Measurements from ENCODE around the gene UMAD1.
"Not testable (repeated sequence)": the region's sequence is repeated elsewhere in the genome, so short reads cannot be mapped to it uniquely, and the experiment has no call there.

DNA sequence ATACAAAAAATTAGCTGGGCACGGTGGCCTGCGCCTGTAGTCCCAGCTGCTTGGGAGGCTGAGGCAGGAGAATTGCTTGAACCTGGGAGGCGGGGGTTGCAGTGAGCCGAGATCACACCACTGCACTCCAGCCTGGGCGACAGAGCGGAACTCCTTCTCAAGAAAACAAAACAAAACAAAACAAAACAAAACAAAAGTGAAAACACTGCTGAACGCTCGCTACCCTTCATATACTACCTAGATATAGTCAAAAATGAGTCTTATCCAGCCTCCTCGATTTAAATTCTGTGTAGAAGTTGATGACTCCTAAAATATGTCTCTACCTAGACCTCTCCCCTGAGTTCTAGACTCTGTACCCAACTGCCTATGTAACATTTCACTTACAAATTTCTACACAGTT is 164.3 kb downstream of the UMAD1 start:
- not testable (repeated sequence) for TF ChIP-seq POLR2A (IDR thresholded peaks at IDR 0.05; ENCODE audit: low read depth); POLR2AphosphoS5 (IDR thresholded peaks at IDR 0.05); EP300 (IDR thresholded peaks at IDR 0.05)
- TF ChIP-seq, protein P1, sequence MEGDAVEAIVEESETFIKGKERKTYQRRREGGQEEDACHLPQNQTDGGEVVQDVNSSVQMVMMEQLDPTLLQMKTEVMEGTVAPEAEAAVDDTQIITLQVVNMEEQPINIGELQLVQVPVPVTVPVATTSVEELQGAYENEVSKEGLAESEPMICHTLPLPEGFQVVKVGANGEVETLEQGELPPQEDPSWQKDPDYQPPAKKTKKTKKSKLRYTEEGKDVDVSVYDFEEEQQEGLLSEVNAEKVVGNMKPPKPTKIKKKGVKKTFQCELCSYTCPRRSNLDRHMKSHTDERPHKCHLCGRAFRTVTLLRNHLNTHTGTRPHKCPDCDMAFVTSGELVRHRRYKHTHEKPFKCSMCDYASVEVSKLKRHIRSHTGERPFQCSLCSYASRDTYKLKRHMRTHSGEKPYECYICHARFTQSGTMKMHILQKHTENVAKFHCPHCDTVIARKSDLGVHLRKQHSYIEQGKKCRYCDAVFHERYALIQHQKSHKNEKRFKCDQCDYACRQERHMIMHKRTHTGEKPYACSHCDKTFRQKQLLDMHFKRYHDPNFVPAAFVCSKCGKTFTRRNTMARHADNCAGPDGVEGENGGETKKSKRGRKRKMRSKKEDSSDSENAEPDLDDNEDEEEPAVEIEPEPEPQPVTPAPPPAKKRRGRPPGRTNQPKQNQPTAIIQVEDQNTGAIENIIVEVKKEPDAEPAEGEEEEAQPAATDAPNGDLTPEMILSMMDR (IDR thresholded peaks at IDR 0.05) = not testable (repeated sequence)
